Measurements from ENCODE around the gene PLAGL1. TPM values are rescaled to one million over a fixed set of nuclear protein-coding genes. Genes with fewer than 3 reads are reported as not detected.

The PLAGL1 gene
- total and polyA plus RNA-seq, 2 experiments from 2014 or later: 22.8 to 43.8 TPM

DNA sequence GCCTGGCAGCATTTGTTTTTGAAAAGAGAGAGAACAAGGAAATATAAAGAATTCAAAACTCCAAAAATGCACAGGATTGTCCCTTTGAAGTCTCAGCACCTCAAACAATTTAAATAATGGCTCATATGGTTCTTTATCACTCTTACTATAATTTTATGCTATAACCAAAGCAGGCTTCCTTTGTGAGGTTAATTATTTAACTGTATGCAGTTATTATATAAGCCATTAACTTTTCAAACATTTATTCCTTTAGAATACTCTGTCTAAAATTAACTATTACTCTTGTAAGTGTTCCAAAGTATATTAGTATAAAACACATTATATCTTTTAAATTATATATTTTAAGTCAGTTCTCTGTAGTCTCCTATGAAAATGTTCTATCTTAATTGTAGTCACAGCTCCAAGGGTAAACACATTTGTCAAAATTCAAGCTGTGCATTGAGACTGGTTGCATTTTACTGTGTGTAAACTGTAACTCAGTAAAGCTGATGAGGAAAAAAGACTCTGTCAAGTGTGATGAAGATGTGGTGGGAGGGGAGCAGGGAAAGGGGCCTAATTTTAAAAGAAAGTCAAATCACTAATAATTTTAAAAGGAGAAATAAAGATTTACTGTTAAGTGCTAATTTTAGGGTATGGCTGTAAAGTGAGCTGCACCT, 20.0 kb upstream of the PLAGL1 start:
- Histone ChIP-seq H3K4me2 (ENCODE audit: unreplicated experiment) (no peak overlapping the region), H3K9me2 (ENCODE audit: insufficient read depth) (no peaks in the 10 kb centered on the region), H3K9ac (no peak overlapping the region), H3K36me3 (ENCODE audit: low read depth) (no peaks in the 10 kb centered on the region), H3K4me1 (ENCODE audit: insufficient read depth) (peaks cover 2% of the 10 kb centered on the region; the same call in 1 of the 2 replicates), H3K79me2 (ENCODE audit: insufficient read depth) (no peaks in the 10 kb centered on the region), H3K4me3 (no peak overlapping the region), H3K9me3 (ENCODE audit: low read depth) (no peaks in the 10 kb centered on the region), H3K27ac (no peak overlapping the region), H3F3A (ENCODE audit: insufficient read depth) (peaks cover 3% of the 10 kb centered on the region), H4K20me1 (ENCODE audit: insufficient read depth) (no peaks in the 10 kb centered on the region), H2AFZ (no peak overlapping the region), H3K27me3 (replicated peaks; ENCODE audit: insufficient read depth) (no peaks in the 10 kb centered on the region)
- TF ChIP-seq EZH2 (IDR thresholded peaks at IDR 0.05; ENCODE audit: insufficient read depth, poor library complexity, severe bottlenecking) (no peak), EZH2phosphoT487 (IDR thresholded peaks at IDR 0.05; ENCODE audit: insufficient read depth, low read depth) (no peak)
- in situ Hi-C loops (cut with MboI): no loop called here
- no peak for DNase-seq

DNA sequence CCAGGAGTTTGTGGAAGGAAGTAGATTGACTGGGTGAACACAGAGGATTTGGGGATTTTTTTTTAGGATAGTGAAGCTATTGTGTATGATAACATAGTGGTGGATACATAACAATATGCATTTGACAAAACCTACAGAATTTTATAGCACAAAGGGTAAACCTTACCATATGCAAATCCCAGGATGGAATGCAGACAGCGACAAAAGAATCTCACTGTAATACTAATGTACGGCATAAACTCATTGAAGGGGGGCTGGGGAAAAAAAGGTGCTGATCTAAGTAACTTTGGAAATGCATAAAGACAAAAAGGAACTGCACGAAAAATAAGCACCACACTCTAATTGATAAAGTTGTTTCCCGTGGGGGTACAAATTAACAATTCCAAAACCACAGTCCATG, 15.2 kb upstream of the PLAGL1 start:
- H3K9me2 ChIP-seq (ENCODE audit: insufficient read depth): no peaks in the 10 kb centered on the region
- no peaks in the 10 kb centered on the region for H3K27me3 ChIP-seq (replicated peaks; ENCODE audit: insufficient read depth)
- no peaks in the 10 kb centered on the region for H3K9me3 ChIP-seq (ENCODE audit: low read depth)
- H2AFZ ChIP-seq: no peak overlapping the region
- no peaks in the 10 kb centered on the region for H3K36me3 ChIP-seq (ENCODE audit: low read depth)
- H3K4me2 ChIP-seq (ENCODE audit: unreplicated experiment): no peak overlapping the region
- in situ Hi-C loops (cut with MboI): no loop called here
- no peaks in the 10 kb centered on the region for H3K79me2 ChIP-seq (ENCODE audit: insufficient read depth)
- 75 to 77% methylated on average over 4 of the region's 4 CpGs for WGBS, 2 experiments (ENCODE audit: low coverage in 1 of 2, low lambda C conversion rate in 2 of 2, missing lambda C conversion rate in 2 of 2)
- no peak overlapping the region for H3K9ac ChIP-seq
- H3K4me1 ChIP-seq (ENCODE audit: insufficient read depth): no peaks in the 10 kb centered on the region
- TF ChIP-seq EZH2phosphoT487 (IDR thresholded peaks at IDR 0.05; ENCODE audit: insufficient read depth, low read depth): no peak
- no peak for TF ChIP-seq EZH2 (IDR thresholded peaks at IDR 0.05; ENCODE audit: insufficient read depth, poor library complexity, severe bottlenecking)
- H3K4me3 ChIP-seq: no peak overlapping the region
- no peaks in the 10 kb centered on the region for H4K20me1 ChIP-seq (ENCODE audit: insufficient read depth)
- no peaks in the 10 kb centered on the region for H3F3A ChIP-seq (ENCODE audit: insufficient read depth)
- no peak overlapping the region for H3K27ac ChIP-seq
- no peak for DNase-seq

DNA sequence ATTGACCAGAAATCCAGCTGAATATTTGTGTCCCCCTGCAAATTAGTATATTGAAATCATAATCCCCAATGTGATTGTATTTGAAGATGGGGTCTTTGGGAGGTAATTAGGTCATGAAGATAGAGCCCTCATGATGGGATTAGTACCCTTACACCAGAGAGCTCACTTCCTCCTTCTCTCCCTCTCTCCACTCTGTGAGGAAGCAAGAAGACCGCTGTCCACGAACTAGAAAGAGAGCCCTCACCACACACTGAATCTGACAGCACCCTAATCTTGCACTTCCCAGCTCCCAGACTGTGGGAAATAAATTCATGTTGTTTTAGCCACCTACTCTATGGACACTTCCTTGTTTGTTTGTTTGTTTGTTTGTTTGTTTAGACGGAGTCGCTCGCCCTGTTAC, 11.9 kb upstream of the PLAGL1 start:
- TF ChIP-seq EZH2 (IDR thresholded peaks at IDR 0.05; ENCODE audit: insufficient read depth, poor library complexity, severe bottlenecking) (no peak), EZH2phosphoT487 (IDR thresholded peaks at IDR 0.05; ENCODE audit: insufficient read depth, low read depth) (no peak)
- H3K9me2 ChIP-seq (ENCODE audit: insufficient read depth): no peaks in the 10 kb centered on the region
- H2AFZ ChIP-seq: no peak overlapping the region
- 86% methylated on average over 5 of the region's 5 CpGs for WGBS, 2 experiments (ENCODE audit: low coverage in 1 of 2, low lambda C conversion rate in 2 of 2, missing lambda C conversion rate in 2 of 2)
- H3K4me1 ChIP-seq (ENCODE audit: insufficient read depth): no peaks in the 10 kb centered on the region
- no peaks in the 10 kb centered on the region for H3K27me3 ChIP-seq (replicated peaks; ENCODE audit: insufficient read depth)
- no peak overlapping the region for H3K9ac ChIP-seq
- H3F3A ChIP-seq (ENCODE audit: insufficient read depth): no peaks in the 10 kb centered on the region
- H3K27ac ChIP-seq: no peak overlapping the region
- in situ Hi-C loops (cut with MboI): loop anchor here (10.0 kb wide), 1 partner anchor 445 kb away; no protein-coding TSS in a partner anchor
- H3K4me3 ChIP-seq: no peak overlapping the region
- no peaks in the 10 kb centered on the region for H3K9me3 ChIP-seq (ENCODE audit: low read depth)
- no peak for DNase-seq
- no peaks in the 10 kb centered on the region for H4K20me1 ChIP-seq (ENCODE audit: insufficient read depth)
- H3K4me2 ChIP-seq (ENCODE audit: unreplicated experiment): no peak overlapping the region
- no peaks in the 10 kb centered on the region for H3K36me3 ChIP-seq (ENCODE audit: low read depth)
- no peaks in the 10 kb centered on the region for H3K79me2 ChIP-seq (ENCODE audit: insufficient read depth)

DNA sequence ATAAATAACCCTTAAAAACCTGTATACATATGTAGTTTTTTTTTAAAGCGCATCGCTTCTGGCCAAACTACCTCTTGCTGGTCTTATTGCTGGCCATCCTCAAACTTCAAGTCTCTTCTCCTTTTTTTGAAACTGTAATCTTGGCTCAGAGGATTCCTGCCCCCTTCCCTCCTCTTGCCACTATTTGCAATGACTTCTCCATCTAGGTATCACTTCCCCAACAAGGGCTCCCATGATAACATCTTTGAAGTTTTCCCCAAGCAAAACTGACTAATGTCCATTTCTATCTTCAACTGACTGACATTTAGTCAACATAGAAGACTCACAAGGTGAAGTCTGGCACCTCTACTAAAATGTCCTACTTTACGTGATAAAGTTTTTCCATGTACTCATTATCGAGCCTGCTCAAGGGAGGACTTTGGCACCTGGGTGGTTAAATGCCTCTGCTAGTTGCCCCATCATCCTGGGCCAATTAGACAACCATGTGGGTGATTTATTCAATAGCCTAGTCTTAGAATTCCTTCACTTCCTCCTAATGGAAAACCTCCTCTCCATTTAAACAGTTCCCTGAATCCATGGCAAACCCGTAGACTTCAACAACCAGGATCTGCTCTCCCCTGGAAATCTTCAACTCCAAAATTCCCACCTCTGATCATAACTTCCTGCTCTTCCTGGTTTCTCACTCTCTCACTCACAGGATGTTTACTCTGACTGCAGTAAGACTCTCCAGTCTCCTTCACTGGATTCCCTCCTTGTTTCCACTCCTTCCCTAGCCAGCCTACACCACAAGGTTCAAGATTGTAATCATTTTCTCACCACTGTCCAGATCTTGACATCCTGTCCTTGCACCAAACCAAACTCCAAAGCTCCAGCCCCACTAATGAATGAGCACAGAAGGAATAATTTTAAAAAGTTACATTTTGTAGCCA, 9.4 kb upstream of the PLAGL1 start:
- 92 to 95% methylated on average over 5 of the region's 5 CpGs for WGBS, 2 experiments (ENCODE audit: low coverage in 1 of 2, low lambda C conversion rate in 2 of 2, missing lambda C conversion rate in 2 of 2)
- no peak overlapping the region for H3K27ac ChIP-seq
- no peaks in the 10 kb centered on the region for H4K20me1 ChIP-seq (ENCODE audit: insufficient read depth)
- no peak for DNase-seq
- H3K9me3 ChIP-seq (ENCODE audit: low read depth): no peaks in the 10 kb centered on the region
- no peaks in the 10 kb centered on the region for H3K27me3 ChIP-seq (replicated peaks; ENCODE audit: insufficient read depth)
- no peak overlapping the region for H3K4me2 ChIP-seq (ENCODE audit: unreplicated experiment)
- peaks cover 6% of the 10 kb centered on the region; the same call in 1 of the 2 replicates for H3F3A ChIP-seq (ENCODE audit: insufficient read depth)
- H3K79me2 ChIP-seq (ENCODE audit: insufficient read depth): no peaks in the 10 kb centered on the region
- H2AFZ ChIP-seq: no peak overlapping the region; the same call in 1 of the 2 replicates
- in situ Hi-C loops (cut with MboI): loop anchor here (10.0 kb wide), 1 partner anchor 443 kb away; no protein-coding TSS in a partner anchor
- no peak overlapping the region for H3K4me3 ChIP-seq
- no peaks in the 10 kb centered on the region for H3K4me1 ChIP-seq (ENCODE audit: insufficient read depth)
- no peak overlapping the region for H3K9ac ChIP-seq
- TF ChIP-seq EZH2 (IDR thresholded peaks at IDR 0.05; ENCODE audit: insufficient read depth, poor library complexity, severe bottlenecking): no peak
- TF ChIP-seq EZH2phosphoT487 (IDR thresholded peaks at IDR 0.05; ENCODE audit: insufficient read depth, low read depth): no peak
- H3K9me2 ChIP-seq (ENCODE audit: insufficient read depth): no peaks in the 10 kb centered on the region
- H3K36me3 ChIP-seq (ENCODE audit: low read depth): no peaks in the 10 kb centered on the region

All from GM23248 (cell line).